HL-60 (cell line): ENCODE data around the gene ZNF440.

Experiments used
- DNase-seq, 2 experiments: peaks; one replicate each; pipeline ENCODE4 v3.0.0-alpha.2; 2010 to 2020; ENCODE audit warnings: low read depth in 1 of 2, low spot score in 1 of 2
- H3K27ac ChIP-seq: fragments of 250-450 bp; sonication (Bioruptor Pico); replicated peaks from 2 replicates; pipeline ENCODE4 v1.5.1; 2020; ENCODE audit warnings: mild to moderate bottlenecking, moderate library complexity
- H3K27me3 ChIP-seq: fragments of 250-450 bp; sonication (Bioruptor Pico); 2 replicates; pipeline ENCODE4 v1.5.1; 2021; ENCODE audit warnings: mild to moderate bottlenecking, moderate library complexity; ENCODE audit not compliant: insufficient read depth, poor library complexity, severe bottlenecking
- H3K4me3 ChIP-seq: replicated peaks from 2 replicates; pipeline ENCODE4 v1.5.1; 2011; ENCODE audit warnings: mild to moderate bottlenecking, control low read depth, low read length; ENCODE audit not compliant: insufficient read depth
- GABPA ChIP-seq: IDR thresholded peaks from 2 replicates; pipeline ENCODE4 v1.6.1; 2012; ENCODE audit warnings: low read depth
- POLR2AphosphoS5 ChIP-seq: IDR thresholded peaks from 2 replicates; pipeline ENCODE4 v1.6.1; 2012; ENCODE audit warnings: low read depth
- SPI1 ChIP-seq: IDR thresholded peaks from 2 replicates; pipeline ENCODE4 v1.6.1; 2012; ENCODE audit warnings: low read depth, mild to moderate bottlenecking, borderline replicate concordance
- TF ChIP-seq, protein P1 (sequence below): IDR thresholded peaks from 2 replicates; pipeline ENCODE4 v1.6.1; 2012; ENCODE audit warnings: low read depth; ENCODE audit not compliant: insufficient replicate concordance
- TF ChIP-seq, protein P2 (sequence below): IDR thresholded peaks from one replicate; pipeline ENCODE4 v1.5.1; 2011; ENCODE audit warnings: low read length, control low read depth, inconsistent platforms; ENCODE audit not compliant: insufficient read depth

Gene ZNF440

DNA sequence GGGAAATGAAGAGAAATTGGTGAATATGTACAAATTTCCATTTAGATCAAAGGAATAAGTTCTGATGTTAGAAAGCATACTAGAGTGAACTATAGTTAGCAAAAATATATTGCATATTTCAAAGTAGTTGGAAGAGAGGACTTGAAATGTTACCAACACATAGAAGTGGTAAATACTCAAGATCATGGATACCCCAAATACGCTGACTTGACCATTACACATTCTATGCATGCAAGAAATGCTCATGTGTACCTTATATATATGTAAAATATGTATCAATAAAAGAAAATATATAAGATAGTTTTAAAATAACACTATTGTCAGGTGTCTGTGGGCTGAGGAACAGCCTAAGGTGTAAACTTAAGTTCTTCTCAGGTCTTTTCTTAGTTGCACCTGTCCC is 30.3 kb upstream of the ZNF440 start:
- Histone ChIP-seq H3K4me3 (no peak overlapping the region), H3K27ac (no peak overlapping the region), H3K27me3 (no peaks in the 10 kb centered on the region)
- no peak for DNase-seq
- TF ChIP-seq GABPA (no peak), SPI1 (no peak), POLR2AphosphoS5 (no peak)
- TF ChIP-seq, protein P1, sequence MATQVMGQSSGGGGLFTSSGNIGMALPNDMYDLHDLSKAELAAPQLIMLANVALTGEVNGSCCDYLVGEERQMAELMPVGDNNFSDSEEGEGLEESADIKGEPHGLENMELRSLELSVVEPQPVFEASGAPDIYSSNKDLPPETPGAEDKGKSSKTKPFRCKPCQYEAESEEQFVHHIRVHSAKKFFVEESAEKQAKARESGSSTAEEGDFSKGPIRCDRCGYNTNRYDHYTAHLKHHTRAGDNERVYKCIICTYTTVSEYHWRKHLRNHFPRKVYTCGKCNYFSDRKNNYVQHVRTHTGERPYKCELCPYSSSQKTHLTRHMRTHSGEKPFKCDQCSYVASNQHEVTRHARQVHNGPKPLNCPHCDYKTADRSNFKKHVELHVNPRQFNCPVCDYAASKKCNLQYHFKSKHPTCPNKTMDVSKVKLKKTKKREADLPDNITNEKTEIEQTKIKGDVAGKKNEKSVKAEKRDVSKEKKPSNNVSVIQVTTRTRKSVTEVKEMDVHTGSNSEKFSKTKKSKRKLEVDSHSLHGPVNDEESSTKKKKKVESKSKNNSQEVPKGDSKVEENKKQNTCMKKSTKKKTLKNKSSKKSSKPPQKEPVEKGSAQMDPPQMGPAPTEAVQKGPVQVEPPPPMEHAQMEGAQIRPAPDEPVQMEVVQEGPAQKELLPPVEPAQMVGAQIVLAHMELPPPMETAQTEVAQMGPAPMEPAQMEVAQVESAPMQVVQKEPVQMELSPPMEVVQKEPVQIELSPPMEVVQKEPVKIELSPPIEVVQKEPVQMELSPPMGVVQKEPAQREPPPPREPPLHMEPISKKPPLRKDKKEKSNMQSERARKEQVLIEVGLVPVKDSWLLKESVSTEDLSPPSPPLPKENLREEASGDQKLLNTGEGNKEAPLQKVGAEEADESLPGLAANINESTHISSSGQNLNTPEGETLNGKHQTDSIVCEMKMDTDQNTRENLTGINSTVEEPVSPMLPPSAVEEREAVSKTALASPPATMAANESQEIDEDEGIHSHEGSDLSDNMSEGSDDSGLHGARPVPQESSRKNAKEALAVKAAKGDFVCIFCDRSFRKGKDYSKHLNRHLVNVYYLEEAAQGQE, result no peak
- TF ChIP-seq, protein P2, sequence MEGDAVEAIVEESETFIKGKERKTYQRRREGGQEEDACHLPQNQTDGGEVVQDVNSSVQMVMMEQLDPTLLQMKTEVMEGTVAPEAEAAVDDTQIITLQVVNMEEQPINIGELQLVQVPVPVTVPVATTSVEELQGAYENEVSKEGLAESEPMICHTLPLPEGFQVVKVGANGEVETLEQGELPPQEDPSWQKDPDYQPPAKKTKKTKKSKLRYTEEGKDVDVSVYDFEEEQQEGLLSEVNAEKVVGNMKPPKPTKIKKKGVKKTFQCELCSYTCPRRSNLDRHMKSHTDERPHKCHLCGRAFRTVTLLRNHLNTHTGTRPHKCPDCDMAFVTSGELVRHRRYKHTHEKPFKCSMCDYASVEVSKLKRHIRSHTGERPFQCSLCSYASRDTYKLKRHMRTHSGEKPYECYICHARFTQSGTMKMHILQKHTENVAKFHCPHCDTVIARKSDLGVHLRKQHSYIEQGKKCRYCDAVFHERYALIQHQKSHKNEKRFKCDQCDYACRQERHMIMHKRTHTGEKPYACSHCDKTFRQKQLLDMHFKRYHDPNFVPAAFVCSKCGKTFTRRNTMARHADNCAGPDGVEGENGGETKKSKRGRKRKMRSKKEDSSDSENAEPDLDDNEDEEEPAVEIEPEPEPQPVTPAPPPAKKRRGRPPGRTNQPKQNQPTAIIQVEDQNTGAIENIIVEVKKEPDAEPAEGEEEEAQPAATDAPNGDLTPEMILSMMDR, result no peak

DNA sequence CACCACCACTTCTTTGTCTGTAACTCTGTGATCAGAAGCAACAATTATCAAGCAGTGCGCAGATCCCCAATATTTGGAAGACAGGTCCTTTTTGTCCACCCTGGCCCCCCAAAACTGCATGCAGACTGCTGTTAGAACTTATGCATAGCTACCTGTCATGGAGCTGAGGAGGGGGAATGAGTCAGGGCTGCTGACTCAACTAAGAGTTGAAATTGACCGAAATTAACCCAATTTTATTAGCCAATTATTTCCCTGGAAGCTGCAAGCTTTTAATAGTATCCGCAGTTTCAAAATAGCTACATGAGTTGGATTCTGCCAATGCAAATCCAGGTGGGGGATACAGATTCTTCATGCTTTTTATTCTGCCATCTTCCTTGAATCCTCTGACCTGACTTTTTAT is 29.7 kb upstream of the ZNF440 start:
- no peak for DNase-seq
- Histone ChIP-seq H3K27ac (no peak overlapping the region), H3K27me3 (no peaks in the 10 kb centered on the region), H3K4me3 (no peak overlapping the region)
- TF ChIP-seq POLR2AphosphoS5 (no peak), SPI1 (no peak), GABPA (no peak)
- TF ChIP-seq, protein P2, result no peak
- TF ChIP-seq, protein P1, result no peak

DNA sequence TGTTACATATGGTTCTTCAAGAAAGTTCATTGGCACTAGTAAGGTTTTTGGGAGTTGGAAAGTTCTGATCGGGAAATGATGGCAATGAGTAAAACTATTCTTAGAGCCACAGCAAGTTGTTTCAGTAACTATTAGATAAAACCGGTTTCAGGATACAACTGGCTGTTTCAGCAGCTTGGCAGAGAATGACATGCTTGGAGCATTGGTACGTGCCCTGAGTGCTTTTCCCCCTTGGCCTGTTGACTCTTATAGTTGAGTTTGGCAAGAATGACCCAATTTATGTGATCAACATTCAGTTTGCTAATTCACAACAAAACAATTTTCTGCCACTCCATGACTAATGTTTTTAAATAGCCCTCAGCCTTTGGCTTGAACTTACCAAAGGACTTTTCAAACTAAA is 26.5 kb upstream of the ZNF440 start:
- no peaks in the 10 kb centered on the region for H3K27me3 ChIP-seq
- no peak for DNase-seq
- no peak overlapping the region for H3K27ac ChIP-seq
- no peak overlapping the region for H3K4me3 ChIP-seq
- TF ChIP-seq, protein P1, result no peak
- TF ChIP-seq POLR2AphosphoS5 (no peak), GABPA (no peak), SPI1 (no peak)
- TF ChIP-seq, protein P2, result no peak
